Measurements from ENCODE around the gene RAB3GAP2. TPM values are rescaled to one million over a fixed set of nuclear protein-coding genes. Genes with fewer than 3 reads are reported as not detected.

Gene RAB3GAP2
- total RNA-seq, 1 donor from 2014 or later: 26.1 TPM

DNA sequence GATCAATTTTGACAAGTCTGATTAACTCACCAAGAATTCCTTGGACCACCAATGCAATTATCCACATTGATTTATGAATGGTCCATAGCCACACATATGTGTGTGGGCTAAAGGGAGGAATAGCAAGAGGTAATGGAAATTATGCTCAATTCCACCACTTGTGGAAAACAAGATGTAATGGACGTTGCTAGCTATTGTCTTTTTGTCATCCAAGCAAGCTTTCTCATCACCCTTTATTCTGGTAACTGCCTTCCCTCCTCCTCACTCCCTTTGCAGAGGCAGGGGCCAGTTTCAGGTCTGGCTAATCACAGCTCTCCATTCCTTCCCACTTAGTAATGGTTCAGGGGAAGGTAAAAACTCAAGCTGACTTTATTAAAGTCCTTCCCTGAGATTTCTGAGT is 24.7 kb upstream of the RAB3GAP2 start:
- no peak for FAIRE-seq
- TF ChIP-seq, protein P1, sequence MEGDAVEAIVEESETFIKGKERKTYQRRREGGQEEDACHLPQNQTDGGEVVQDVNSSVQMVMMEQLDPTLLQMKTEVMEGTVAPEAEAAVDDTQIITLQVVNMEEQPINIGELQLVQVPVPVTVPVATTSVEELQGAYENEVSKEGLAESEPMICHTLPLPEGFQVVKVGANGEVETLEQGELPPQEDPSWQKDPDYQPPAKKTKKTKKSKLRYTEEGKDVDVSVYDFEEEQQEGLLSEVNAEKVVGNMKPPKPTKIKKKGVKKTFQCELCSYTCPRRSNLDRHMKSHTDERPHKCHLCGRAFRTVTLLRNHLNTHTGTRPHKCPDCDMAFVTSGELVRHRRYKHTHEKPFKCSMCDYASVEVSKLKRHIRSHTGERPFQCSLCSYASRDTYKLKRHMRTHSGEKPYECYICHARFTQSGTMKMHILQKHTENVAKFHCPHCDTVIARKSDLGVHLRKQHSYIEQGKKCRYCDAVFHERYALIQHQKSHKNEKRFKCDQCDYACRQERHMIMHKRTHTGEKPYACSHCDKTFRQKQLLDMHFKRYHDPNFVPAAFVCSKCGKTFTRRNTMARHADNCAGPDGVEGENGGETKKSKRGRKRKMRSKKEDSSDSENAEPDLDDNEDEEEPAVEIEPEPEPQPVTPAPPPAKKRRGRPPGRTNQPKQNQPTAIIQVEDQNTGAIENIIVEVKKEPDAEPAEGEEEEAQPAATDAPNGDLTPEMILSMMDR (IDR thresholded peaks at IDR 0.05; ENCODE audit: insufficient read depth, low read length, severe bottlenecking): no peak
- H3K4me3 ChIP-seq (ENCODE audit: low read depth, low read length): no peak overlapping the region
- DNase-seq (ENCODE audit: low read depth): no peak
- H3K27me3 ChIP-seq (ENCODE audit: control insufficient read depth, insufficient read depth, low read length): no peaks in the 10 kb centered on the region
- no peaks in the 10 kb centered on the region for H3K36me3 ChIP-seq (ENCODE audit: control insufficient read depth, insufficient read depth, low read length)

DNA sequence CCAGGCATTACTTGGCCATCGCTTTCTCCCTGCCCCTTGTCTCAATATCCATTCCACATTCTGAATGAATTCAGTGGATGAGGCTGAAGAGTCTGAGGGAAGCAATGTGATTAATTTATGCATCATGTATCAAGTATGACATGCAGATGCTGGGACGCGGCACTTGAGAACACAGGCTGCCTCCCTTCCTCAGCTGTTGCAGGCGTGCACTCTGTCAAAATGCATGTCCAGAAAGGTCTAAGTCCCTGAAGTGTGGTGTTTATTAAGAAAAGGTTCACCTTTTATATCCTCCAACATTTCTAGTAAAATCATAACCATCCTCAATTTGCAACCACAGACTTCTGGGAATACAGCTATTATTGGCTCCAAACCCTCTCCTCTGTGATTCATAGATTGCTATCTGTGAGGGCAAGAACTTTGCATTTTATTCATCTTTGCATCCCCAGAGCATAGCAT is 22.6 kb upstream of the RAB3GAP2 start:
- Histone ChIP-seq H3K36me3 (ENCODE audit: control insufficient read depth, insufficient read depth, low read length) (no peaks in the 10 kb centered on the region), H3K27me3 (ENCODE audit: control insufficient read depth, insufficient read depth, low read length) (no peaks in the 10 kb centered on the region), H3K4me3 (ENCODE audit: low read depth, low read length) (no peak overlapping the region)
- TF ChIP-seq, protein P1 (IDR thresholded peaks at IDR 0.05; ENCODE audit: insufficient read depth, low read length, severe bottlenecking): no peak
- no peak for DNase-seq (ENCODE audit: low read depth)
- FAIRE-seq: no peak

DNA sequence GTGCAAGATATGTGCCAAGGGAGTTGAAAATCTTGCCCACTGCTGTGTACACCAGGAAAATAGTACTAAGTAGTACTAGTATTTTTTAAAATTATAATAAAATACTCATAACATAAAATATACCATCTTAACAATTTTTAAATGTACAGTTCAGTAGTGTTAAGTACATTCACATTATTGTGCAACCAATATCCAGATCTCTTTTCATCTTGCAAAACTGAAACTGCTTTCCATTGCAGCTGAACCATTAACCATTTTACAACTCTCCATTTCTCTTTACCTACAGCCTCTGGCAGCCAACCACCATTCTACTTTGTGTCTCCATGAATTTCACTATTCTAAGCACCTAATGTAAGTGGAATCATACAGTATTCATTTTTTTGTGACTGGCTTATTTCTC is 19.3 kb upstream of the RAB3GAP2 start:
- H3K27me3 ChIP-seq (ENCODE audit: control insufficient read depth, insufficient read depth, low read length): no peaks in the 10 kb centered on the region
- FAIRE-seq (no peak), DNase-seq (ENCODE audit: low read depth) (no peak)
- TF ChIP-seq, protein P1 (IDR thresholded peaks at IDR 0.05; ENCODE audit: insufficient read depth, low read length, severe bottlenecking): no peak
- H3K4me3 ChIP-seq (ENCODE audit: low read depth, low read length): no peak overlapping the region
- H3K36me3 ChIP-seq (ENCODE audit: control insufficient read depth, insufficient read depth, low read length): no peaks in the 10 kb centered on the region

DNA sequence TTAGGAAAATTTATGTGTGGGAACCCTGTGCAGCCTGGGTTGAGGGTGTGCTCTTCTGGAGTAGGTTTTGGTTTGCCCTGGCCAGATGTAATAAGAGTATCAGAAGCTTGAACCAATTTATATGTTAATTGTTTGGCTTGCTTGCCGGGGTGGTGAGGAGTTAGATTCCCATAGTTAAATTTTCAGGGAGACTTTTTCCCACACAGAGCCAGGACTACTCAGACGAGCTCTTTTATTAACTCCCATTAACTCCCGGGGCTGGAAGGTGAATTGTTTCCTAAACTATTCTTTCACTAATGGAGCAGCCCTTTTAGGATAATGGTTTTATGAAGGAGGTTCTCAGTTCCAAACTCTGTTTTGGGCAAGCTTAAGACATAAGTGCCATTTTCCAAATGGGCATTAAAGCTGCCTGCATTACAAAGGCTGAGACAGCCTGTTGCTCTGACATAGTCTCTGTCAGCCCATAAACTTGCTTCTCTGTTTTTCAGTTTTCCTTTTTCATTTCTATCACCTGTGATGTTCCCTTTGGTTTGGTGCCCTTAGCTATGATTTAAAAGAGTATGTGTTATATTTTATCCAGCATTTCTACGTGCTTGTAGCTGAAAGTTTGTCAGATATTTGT is 18.0 kb upstream of the RAB3GAP2 start:
- TF ChIP-seq, protein P1 (IDR thresholded peaks at IDR 0.05; ENCODE audit: insufficient read depth, low read length, severe bottlenecking): no peak
- no peaks in the 10 kb centered on the region for H3K36me3 ChIP-seq (ENCODE audit: control insufficient read depth, insufficient read depth, low read length)
- no peak overlapping the region for H3K4me3 ChIP-seq (ENCODE audit: low read depth, low read length)
- DNase-seq (ENCODE audit: low read depth): no peak
- no peaks in the 10 kb centered on the region for H3K27me3 ChIP-seq (ENCODE audit: control insufficient read depth, insufficient read depth, low read length)
- no peak for FAIRE-seq

DNA sequence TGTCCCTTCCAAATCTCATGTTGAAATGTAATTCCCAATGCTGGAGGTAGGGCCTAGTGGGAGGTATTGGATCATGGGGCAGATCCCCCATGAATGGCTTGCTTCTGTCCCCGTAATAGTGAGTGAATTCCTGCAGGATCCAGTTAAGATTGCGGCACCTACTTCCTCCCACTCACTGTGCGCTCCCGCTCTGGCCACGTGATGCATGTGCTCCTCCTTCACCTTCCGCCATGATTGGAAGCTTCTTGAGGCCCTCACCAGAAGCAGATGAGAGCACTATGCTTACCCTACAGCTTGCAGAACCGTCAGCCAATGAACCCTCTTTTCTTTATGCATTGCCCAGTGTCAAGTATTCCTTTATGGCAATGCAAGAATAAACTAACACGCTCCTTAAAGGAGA is 14.9 kb upstream of the RAB3GAP2 start:
- H3K4me3 ChIP-seq (ENCODE audit: low read depth, low read length): no peak overlapping the region
- H3K27me3 ChIP-seq (ENCODE audit: control insufficient read depth, insufficient read depth, low read length): no peaks in the 10 kb centered on the region
- no peak for DNase-seq (ENCODE audit: low read depth)
- TF ChIP-seq, protein P1 (IDR thresholded peaks at IDR 0.05; ENCODE audit: insufficient read depth, low read length, severe bottlenecking): no peak
- no peak for FAIRE-seq
- H3K36me3 ChIP-seq (ENCODE audit: control insufficient read depth, insufficient read depth, low read length): no peaks in the 10 kb centered on the region

DNA sequence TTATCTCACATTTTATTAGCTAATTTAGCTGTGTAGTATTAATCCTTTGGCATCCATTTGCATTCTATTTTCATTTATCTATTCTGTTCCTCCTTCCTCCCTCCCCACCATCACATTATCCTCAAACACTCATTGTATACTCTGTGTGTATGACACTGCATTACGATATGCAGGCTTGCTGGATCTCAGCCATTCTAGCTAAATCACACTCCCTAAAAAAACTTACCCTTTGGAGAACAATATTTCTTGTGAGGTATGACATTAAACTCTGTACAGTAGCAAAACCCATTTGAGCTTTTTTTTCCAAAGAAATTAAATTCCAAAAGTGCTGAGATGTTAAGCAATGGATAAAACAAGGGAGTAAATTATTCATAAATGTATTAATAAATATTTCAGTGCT is 11.4 kb upstream of the RAB3GAP2 start:
- TF ChIP-seq, protein P1 (IDR thresholded peaks at IDR 0.05; ENCODE audit: insufficient read depth, low read length, severe bottlenecking): no peak
- peaks cover 3% of the 10 kb centered on the region for H3K27me3 ChIP-seq (ENCODE audit: control insufficient read depth, insufficient read depth, low read length)
- H3K36me3 ChIP-seq (ENCODE audit: control insufficient read depth, insufficient read depth, low read length): no peaks in the 10 kb centered on the region
- DNase-seq (ENCODE audit: low read depth): no peak
- no peak overlapping the region for H3K4me3 ChIP-seq (ENCODE audit: low read depth, low read length)
- FAIRE-seq: no peak
